Hematopoietic multipotent progenitor cell treated with erythropoietin and hydrocortisone succinate and interleukin-3 and kit ligand, for 15 days (in vitro differentiated cells): ENCODE measurements around the gene DGKG.

ENCODE experiments used
- DNase-seq: peaks from one replicate; pipeline ENCODE4 v3.0.0-alpha.2; 2015; ENCODE audit warnings: low spot score

Gene DGKG

DNA sequence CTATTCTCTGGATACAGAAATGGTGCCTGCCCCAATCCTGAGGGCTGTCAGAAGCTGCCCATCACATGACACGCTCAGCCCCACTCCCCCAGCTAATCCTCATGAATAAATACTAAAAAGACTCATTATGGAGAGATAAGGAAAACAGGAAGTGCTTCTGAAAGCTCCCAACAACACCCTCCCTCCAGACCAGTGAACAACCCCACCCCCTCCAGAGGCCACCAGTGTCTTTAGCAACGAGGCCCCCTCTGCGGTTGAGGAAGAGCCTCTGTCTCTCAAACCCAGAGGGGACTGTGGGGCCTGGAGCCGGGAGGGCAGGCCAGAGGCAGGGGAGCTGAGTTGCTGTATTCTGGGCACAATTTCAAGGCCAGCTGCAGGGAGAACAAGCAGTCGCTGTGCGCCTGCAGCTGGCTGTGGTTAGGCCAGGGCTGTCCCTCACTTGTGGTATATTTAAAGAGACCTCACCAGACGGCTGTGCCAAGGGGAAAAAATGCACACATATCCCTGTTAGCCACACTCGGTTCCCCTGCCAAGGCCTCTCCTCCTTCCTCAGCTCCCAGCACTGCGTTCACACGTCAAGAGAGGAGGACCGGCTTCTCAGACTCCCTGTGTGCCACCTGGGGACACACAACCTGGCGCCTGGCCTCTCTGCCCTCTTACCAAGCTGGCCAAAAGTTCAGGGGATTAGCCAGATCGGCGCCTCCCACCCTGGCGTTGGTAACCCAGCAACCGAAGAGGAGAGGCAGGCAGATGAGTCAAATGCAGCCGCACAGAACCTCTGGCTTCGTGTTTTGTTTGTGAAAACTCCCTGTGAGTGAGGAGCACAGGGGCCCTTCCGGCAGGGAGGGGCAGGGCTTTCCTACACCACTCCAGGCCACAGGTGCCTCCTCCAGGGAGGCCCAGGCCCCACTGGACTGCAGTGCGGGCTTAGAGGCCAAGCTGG lies 152.0 kb downstream of the DGKG start:
- no peak for DNase-seq

DNA sequence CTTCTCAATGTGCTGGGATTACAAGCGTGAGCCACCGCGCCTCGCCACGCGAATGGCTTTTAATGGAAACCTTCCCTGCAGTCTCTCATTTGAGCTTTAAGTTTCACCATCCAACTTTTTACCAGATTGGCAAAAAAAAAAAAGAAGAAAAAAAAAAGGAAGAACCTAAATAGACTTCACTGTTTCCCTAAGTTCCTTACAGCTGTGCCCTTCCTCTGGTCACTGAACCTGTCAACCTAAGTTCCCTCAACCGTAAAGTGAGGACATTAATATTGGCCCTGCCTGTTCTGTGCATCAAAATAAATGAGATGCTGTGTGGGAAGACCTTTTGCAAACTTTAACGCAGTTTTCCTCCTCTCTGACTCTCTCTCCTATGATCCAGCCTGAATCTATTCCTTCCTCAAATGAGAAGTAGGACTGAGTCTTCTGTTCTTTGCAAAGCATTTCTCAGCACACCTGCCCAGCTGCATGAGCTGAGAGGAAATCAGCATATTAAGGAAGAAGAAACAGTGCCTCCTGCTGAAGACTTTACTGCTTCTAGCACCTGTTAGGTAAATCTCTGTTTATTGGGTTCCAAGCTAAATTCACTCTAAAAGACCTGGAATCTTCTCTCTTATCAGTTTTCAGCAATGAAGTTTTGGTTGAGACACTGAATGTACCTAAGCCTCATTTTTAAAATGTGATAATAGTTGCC lies 153.6 kb downstream of the DGKG start:
- DNase-seq: no peak

DNA sequence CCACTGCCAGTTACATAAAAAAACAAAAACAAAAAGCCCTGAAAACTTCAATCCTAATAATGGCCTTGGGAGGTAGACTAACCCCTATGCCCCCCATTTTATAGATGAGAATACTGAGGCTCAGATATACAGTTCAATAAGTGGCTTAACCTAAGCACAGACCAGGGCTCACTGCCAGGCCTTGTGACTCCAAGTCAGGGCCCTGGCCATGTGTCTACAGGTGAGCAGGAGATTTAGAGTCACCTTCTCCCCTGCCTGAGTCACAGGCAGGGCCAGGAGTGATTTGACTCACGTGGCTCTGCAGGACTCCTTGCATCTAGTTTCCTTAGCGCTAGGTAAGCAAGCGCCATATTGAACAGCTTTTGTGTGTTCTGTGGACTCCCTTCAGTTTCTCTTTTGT lies 154.5 kb downstream of the DGKG start:
- no peak for DNase-seq

DNA sequence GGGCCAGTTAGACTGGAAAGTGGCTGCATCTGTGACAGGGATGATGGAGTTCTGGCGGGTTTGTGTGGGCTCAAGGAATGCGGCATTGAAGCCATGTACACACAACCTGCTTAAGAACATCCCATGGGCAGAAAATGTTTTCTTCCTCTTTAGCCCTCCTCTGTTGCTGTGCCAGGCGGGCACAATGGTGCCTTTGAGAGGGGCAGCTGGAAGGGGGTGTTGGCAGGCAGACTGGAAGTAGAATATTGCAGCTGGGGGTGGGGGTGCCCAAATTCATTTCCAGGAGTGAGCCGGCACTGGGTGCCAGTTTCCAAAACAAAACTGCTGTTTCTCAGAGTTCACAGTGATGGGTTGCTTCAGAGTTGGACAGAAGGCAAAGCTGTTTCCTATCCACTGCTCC lies 161.3 kb downstream of the DGKG start:
- no peak for DNase-seq

DNA sequence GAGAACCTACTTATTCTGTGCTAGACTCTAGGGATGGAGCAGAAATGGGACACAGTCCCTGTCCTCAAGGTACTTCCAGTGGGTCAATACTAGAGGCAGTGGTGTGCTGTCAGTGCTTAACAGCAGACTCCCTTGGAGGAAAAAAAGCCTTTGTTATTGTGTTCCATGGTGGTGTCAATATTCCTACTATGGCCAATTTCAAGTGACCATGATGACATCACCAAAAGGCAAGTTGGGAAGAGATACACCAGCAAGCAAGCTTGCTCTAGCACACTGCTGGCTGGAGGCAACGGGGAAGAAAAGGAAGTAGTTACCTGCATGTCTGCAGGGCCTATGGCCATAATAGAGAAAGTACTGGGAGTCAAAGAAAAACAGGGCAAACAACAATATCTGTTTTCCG lies 163.6 kb downstream of the DGKG start:
- no peak for DNase-seq

DNA sequence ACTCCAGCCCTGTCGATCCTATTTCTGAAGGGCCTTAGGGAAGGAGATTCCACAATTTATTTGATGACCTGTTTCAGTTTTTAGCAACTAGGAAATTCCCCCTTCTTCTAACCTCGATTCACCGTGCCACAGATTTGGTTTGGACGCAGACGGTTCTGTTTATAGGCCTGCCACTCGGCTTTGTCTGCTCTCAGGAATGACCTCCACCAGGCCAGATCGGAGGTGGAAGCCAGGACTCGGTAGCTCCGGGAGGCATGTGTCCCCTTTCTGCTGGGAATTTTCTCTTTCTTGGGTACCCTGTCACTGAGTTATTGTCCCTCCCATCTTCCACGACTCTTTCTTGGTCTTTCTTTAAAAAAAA lies 167.6 kb downstream of the DGKG start:
- DNase-seq: no peak

DNA sequence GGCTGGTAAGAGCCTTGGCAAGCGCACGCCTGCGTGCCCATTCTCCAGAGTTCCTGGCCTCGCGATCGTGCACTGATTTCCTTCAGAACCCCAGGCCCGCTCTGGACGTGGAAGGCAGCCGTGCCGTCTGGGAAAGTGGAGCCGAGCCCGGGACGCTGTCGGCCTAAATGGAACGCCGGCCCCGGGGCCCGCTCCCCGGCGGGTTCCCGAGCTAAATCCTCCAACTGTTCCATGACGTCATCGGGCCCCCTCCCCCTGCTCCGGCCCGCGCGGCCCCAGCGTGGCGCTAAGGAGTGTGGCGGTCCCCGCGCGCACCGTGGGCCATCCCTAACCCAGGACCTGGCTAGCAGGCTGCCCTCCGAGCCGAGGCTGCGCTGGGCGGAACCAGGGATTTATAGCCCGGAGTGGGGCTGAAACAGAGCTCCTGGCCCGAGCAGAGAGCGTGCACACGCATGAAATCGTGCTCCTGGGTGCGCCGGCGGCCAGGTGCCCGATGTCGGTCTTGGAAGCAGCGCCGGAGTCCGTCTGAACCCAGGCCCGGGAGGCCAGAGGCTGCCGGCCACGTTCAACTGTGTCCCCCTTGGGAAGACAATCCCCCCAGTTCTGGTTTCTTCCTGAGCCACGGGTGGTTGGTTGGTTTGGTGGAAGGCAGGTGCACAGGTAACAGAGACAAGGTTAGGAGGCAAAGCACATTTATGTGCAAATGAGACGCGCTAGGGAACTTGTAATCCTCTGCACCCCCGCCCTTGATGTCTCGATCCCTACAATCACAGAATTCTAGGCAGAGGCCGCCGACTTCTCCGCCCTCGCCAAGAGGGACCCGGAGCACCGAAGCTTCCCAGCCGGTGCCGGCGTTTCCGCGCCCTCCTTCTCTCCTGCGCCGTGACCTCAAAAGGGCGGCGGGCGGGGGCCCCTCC lies 168.2 kb downstream of the DGKG start:
- DNase-seq: no peak

DNA sequence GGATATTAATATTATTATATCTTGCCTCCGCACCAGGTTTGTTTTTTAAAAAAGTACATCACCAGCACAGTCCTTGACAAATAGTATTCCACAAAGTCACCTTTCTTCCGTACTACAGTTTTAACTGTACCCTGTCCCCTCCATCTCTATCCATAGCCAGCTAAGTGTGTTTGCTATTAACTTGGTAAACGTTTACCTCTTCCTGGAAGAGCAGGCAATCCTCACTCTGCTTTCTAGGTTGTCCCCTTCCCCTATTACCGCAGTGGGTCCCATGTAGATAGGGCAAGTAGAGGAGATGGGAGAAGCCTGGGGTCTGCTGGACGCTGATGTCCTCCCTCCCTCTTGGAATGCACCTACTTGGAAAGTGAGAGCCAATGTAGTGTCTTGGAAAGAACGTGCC lies 169.2 kb downstream of the DGKG start:
- DNase-seq: no peak

DNA sequence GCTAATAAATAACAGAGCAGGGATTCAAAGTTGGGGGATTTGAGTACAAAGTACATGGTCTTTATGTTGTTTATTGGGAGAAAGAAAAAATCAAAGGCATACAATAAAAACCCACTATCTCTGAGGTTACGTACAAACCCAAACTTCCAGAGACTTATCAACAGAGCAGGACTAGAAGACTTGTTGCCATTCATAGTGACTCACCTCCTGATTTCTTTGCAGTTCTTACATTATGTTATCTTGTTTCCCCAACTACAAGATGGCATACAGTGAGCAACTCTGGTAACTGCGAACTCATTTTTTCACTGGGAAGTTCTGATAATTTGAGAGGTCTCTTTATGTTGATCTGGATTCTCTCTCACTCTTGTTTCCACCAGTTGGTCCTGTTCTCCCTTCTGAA lies 172.5 kb downstream of the DGKG start:
- no peak for DNase-seq

DNA sequence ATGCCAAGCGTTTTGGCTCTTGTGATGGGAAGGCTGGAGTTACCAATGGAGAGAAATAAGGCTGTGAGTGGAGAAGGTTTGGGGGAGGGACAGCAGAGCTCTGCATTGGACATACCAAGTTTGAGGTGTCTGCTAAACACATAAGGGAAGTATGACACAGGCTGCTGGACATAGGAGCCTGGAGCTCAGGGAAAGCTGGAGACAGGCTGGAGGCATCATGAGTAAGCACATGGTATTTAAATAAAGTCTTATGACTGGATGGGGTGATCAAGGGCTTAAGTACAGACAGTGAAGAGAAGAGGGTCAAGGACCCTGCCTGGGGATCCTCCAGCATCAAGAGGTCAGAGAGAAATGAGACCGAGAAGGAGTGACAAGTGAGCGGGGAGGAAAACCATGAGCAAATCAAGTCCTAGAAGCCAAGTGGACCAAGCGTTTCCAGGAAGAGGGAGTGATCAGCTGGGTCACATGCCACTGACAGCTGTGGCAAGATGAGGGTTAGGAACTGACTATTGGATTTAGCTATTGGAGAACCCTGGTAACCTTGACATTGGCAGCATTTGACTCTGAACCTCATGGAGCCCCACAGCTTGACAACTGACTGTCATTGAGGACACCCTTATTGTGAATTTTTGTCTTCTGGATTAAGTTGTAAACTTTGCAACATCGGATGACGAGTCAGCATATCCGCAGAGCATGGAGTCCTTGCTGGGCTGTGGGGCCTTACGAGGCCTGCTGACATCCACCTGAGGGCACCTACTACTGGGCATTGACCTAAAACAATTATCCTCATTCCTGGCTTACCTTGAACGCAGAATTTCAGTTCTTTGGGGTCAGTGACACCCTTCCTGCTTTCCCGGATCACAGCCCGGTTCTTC lies 174.4 kb downstream of the DGKG start:
- no peak for DNase-seq

DNA sequence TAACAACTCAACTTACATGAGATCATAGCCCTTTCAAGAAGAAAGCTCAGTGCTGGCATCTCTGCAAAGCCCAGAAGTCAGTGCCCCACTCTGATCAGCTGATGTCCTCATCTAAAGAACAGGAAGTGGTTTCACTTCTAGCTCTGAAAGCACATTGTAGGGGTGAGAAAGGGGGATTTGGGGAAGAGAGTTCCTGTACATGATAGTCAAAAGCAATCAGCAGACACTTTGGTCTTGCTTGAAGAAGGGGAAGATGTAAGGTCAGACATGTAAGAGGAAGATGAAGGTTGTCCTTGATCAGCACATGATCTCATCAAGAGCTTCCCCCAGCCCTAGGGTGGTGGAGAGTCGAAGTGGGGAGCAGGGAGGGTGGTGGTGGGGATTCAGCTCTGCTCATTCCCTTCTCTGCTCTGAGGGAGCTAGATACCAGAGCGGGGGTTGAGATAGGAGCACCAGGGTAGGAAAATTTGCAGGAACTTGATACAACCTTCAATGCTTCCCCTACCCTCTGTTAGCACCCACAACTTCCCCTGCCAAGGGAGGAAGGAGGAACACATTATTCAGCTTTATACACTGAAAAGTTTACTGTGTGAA lies 176.7 kb downstream of the DGKG start:
- DNase-seq: no peak

DNA sequence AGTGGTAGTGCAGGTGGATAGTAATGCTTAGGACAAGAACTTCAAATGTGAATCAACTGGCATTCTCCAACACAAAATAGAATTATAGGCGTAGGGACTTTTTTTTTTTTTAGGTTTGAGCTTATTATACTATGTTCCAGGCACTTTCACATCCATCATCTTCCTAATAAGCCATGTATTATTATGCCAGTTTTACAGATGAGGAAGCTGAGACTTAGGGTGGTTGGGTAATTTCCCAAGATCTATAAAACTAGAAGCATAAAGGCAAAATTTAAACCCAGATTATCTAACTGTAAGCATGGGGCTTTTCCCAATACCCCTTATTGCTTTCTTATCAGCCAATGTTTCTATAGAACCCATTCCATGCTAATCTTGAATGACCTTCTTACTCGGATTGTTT lies 178.0 kb downstream of the DGKG start:
- no peak for DNase-seq

DNA sequence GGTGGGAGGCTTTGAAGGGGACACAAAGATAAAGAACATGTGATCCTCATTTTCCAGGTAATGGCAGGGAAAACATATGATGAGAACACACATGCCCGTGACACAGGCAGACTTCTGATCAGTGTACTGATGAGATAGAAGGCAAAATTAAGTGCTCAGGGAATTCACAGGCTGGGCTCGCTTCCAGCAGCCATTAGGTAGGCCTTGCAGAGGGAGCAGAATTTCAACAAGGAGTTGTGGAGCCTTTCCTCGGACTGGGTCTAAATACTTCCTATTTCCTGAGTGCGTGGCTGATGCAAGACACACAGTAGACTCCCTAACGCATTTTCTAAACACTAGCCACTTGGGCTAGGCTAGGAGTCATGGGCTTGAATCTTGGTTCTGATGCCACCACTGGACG lies 179.2 kb downstream of the DGKG start:
- DNase-seq: no peak

DNA sequence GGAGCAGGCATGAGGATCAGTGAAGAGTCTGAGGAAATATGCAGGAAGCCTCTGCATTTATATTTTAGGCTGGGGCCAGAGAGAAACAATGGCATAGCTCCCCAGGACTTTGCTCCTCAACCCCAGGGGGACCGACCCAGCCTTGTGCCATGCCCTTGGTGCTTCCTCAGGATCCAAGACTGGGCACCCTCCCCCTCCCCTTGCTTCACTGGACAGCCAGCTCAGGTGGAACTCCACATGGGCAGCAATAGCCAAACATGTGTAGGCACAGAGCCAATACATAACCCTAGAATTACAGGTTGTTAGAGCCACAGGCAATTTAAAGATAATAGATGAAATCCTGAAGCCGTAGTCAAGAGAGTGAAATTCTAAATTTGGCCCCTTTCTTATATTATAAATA lies 180.1 kb downstream of the DGKG start:
- DNase-seq: no peak

DNA sequence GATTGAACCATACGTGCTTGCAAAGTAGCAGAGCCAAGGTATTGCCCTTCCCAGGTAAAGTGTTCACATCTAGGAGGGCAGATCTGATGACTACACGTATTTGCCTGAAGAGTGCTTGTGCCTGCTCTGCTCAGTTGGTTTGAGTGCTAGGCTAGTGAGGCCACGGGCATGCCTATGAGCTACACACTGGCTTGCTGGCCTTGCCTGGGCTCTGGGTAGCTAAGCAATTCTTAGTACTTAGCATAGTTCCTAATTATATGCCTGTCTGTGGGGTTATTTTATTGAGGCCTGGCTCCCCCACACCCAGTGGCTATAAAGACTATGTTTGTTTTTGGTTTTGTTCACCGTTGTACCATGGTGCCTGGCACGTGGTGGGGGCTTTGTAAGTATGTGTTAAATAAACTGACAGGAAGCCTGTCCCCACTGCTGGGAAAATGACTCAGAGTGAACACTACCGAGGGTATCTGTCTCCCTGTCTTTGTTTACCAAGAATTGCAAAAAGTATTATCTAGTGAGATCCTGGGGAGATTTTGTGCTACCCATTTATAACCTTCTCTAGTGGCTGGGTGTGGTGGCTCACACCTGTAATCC lies 181.0 kb downstream of the DGKG start:
- DNase-seq: no peak

DNA sequence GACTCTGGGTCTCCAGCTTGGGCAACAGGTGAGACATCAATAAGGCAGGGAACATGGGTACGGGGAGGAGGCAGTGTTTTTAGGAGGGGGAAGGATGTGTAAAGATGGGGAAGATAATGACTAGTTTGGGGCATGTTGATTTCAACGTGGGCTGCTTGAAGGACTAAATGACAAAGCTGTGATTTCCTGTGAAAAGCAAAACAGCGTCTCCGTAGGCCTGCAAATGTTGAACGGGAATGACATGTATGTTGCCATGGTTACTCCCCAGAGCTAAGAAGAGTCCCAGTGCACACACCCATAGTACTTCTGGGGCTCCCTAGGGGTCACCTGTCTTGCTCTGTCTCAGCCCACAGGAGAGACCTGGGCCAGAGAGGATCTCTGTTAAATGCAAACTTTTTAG lies 181.9 kb downstream of the DGKG start:
- no peak for DNase-seq

DNA sequence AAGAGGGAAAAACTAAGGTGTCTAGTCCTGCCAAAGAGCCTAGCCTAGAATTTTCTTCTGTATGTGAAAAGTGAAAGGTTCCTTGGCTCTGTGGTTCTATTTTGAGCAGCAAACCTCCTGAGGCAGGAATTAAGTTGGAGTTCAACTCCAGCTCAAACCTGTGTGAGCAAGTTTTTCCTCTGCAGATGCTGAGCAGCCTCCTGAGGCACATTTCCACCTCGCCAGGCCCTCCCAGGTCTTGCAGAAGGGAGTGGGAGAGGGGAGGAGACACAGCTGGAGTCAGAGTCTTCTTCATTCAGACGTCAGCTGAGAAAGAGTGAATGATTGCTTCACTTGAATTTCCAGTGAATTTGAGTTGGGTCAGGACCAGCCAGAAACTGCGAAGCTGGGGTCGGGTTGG lies 183.6 kb downstream of the DGKG start:
- no peak for DNase-seq

DNA sequence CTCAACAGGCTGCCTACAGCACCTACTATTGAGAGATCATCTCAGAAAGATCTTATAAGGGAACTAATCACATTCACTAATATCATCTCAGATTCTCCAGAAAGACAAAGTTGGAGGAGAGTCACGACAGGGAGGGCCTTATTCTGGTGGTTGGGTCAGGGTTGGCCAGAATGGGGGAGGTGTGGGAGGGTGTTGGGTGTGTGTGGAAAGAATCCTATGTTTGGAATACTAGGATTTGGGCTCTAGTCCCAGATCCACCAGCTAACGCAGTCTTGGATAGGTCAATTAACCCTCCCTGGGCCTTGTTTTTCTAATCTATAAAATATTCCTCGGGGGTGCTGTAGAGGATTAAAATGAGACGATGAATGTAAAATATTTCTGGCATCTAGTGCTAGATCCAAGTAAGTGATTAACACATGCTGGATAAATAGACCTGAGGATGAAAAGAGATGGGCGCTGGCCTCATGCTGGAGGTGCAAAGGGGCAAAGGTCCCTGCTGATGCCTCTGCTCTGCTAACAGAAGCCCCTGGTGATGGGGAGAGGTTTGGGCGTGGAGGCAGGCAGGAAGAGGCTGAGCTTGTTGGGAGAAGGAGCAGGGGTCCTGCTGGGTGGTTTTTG lies 185.6 kb downstream of the DGKG start:
- no peak for DNase-seq

DNA sequence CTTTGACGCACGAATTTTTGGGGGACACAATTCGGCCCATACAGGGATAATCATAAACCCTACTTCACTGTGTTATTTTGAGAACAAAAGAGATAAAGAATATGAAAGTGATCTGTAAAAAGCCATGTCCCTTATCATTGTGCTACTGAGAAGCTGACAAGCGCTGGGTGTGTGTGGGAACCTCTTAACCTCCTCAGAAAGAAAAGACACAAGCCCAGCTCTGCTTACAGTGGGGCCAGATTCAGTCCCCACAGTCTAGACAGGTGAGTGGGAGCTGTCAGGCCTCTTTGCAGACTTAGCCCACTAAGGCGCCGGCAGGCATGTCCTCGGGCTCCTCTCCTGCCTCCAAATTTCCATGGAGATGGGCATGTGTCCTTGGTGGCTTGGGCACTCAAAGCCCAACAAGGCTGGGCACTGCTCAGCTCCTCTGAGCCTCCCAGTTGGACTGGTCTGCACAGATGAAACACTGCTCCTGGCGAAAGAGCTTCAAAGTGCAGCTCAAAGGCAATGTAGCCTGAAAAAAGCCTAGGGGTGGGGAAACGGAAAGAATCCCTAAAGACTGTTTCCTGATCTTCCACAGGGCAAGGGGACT lies 188.7 kb downstream of the DGKG start:
- no peak for DNase-seq

DNA sequence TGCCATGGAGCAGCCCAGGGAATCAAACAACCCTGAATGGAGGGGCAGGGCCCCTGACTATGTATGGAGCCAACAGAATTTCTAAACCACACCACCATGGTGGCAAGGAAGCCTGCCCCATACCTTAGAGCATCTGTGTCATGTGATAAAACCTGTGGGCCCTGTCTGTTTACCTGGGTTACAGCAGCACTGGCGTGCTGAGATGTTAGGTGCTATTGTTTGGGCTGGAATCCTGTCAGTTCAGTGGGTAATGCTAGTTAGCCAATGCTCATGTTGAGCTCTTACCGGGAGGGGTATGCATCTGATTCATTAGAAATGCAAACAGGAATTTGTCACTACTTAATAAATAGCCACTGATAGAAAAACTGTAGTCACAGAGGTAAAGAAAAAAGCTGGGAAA lies 189.7 kb downstream of the DGKG start:
- DNase-seq: no peak
